ELR (cell line): Measurements from ENCODE around the gene ZNF8.
"Not testable (repeated sequence)": the region's sequence is repeated elsewhere in the genome, so short reads cannot be mapped to it uniquely, and the experiment has no call there.

Source experiments
- DNase-seq: peaks from one replicate; pipeline ENCODE4 v3.0.0-alpha.2; 2015; ENCODE audit warnings: low read depth

The ZNF8 gene

GRCh38 chr19:58296104-58296503, 17.3 kb downstream of the ZNF8 start:
- no peak for DNase-seq

- no peak for DNase-seq
Observed at GRCh38 chr19:58300620-58301019, 21.9 kb downstream of the ZNF8 start.

DNA sequence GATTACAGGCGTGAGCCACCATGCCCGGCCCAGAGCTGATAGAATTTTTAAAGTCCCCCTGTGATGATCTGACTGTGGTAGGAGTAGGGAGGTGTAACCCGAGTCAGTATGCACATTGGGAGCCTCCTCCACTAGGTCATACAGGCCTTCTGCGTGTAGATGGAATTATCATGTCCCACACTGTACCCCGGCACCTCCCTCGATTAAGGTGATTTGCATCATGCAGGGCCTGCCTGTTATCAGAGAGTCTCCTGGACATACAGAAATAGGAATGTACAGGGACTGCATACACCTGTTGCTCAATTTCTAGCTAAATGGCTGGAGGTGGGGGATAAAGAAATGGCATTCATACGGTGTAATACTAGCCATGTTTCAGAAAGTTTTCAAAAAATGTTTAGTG, 25.5 kb downstream of the ZNF8 start:
- DNase-seq: no peak

DNA sequence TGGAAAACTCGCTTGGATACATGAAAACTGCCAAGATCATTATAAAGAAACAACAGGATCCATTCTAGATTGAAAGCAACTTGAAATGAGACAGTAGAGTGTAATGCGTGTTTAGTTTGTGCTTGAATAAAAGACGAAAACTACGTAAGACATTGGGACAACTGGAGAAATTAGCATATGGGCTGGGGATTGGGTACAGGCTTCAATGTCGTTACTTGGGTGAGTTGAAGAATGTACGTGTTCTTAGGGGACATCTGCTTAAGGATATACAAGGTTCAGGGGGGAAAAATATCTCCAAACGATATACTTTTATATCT, 26.0 kb downstream of the ZNF8 start:
- DNase-seq: no peak

- DNase-seq: peak; percentile 94
Observed at GRCh38 chr19:58305065-58305931, 26.5 kb downstream of the ZNF8 start, which contains the start of gene ERVK3-1. Gene ERVK3-1 (plus strand): TSS chr19:58305377. CDS start chr19:58312169, 6,792 bp downstream.

GRCh38 chr19:58305932-58306323, 27.2 kb downstream of the ZNF8 start:
- DNase-seq: no peak

DNA sequence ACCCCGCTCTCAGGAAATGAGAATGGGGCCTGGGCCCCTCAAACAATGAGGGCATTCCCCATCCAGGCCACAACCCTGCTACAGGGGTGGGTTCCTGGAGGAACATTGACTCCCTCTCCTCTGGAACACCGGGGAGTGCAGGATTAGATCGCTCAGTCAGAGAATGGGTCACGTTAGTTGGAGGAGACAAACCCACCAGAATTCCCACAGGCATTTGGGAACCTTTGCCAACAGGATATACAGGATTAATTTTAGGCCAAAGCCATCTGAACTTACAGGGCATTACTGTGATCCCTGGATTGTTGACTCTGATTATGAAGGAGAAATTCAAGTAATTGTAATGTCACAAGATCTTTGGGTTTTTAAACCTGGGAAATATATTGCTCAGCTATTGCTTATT, 29.0 kb downstream of the ZNF8 start:
- no peak for DNase-seq

GRCh38 chr19:58310685-58311084, 31.9 kb downstream of the ZNF8 start:
- not testable (repeated sequence) for DNase-seq

GRCh38 chr19:58311345-58311865, 32.6 kb downstream of the ZNF8 start:
- DNase-seq: no peak

GRCh38 chr19:58315580-58315979, 36.8 kb downstream of the ZNF8 start:
- DNase-seq: no peak

DNA sequence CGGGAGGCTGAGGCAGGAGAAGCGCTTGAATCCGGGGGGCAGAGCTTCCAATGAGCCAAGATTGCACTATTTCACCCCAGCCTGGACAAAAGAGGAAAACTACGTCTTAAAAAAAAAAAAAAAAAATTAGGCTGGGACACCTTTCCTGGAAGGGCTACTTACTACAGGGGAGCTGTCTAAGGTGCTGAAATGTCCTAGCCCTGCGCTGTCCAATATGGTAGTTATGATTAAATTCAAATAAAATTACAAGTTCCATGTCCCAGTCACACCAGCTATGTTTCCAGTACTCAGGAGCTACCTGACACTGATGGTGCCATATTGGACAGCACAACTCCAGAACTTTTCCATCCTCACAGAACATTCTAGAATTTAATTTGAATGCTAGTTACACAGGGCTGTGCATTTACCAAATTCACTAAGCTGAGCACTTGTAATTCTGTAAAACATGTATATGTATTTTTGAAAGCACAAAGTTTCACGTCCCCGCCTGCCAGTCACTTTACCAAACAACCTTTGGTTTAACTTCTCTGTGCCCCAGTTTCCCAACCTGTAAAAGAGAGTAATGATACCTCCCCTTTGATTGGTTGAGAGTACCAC, 38.8 kb downstream of the ZNF8 start:
- DNase-seq: peak; percentile 46

DNA sequence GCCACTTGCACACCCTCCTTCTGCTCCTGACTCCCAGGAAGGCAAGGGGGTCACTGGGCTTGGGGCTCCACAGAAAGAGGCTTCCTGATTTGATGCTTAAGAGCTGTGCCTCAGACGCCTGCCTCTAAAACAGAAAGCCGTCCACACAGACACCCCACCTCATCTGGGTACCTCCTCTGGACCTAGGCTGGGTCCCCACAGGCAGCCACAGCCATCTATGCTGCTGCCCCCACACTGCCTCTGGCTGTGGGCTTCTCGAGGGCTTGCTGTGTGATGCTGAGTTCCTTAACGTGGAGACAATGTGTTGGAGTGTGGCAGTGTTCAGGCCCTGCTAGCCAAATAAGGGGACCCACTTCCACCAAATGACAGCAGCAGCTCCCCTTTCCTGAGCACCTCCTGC, 39.5 kb downstream of the ZNF8 start:
- no peak for DNase-seq

DNA sequence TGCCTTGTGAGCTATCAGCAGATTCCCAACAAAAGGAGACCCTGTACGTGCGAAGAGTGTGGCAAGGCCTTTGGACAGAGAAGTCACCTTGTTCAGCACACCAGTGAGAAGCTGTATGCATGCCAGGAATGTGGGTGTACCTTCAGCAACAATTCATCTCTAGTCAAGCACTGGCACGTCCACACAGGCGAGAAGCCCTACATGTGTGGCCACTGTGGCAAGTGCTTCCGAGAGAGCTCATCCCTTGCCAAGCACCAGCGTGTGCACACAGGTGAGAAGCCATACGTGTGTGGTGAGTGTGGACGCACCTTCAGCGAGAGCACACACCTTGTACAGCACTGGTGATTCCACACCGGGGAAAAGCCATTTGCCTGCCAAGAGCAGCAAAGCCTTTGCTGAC, 40.5 kb downstream of the ZNF8 start:
- no peak for DNase-seq

GRCh38 chr19:58325311-58326022, 46.7 kb downstream of the ZNF8 start:
- DNase-seq: peak; percentile 56

DNA sequence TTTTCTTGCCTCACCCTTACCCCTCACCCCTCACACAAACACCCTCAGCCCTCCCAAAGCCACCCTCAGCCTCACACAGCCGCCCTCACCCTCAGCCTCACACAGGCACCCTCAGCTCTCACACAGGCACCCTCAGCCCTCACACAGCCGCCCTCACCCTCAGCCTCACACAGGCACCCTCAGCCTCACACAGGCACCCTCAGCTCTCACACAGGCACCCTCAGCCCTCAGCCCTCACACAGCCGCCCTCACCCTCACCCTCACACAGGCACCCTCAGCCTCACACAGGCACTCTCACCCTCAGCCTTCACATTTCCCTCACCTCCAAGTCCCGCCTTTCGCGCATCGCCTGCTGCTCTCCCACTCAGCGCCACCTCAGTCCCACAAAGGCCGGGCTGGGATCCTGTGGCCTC, 47.8 kb downstream of the ZNF8 start:
- no peak for DNase-seq

DNA sequence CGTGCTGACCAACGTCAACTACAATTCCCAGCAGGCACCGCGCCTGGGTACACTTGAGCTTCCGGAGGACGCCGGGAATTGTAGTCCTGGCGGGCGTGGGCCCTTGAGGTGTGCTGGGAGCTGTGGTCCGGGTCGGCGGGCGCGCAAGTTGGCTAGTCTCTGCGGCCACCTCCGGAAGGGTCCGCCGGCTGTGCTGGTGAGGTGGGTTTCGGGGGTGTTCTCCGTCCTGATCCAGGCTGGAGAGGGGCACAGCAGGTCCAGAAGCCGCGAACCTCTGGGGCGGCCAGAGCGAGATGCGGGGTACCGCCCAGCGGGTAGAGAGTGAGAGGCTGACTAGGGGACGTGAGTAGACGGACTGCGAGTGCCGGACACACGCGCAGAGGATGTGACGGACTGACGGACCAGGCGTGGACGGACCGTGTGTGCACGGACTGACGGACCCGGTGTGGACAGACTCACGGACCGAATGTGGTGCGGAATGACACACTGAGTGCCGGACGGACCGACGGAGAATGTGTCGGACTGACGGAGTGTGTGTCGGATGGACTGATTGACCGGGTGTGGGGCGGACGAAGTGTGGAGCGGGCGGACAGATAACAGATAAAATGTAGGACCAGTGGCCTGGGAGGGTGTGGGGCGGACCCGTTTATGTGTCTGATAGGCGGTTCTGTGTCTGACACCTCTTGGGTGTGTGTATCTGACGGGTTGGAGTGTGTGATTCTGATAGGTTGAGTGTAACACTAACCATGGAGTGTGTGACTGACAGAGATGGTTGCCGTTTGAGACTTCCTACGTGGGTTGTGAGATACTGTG, 48.4 kb downstream of the ZNF8 start, which contains the start of gene ZSCAN22:
Gene ZSCAN22 (plus strand): TSS at position 81 of the 813 bp plus-strand sequence. CDS start 7,809 bp downstream, outside the sequence.
- DNase-seq: peak; percentile 94

DNA sequence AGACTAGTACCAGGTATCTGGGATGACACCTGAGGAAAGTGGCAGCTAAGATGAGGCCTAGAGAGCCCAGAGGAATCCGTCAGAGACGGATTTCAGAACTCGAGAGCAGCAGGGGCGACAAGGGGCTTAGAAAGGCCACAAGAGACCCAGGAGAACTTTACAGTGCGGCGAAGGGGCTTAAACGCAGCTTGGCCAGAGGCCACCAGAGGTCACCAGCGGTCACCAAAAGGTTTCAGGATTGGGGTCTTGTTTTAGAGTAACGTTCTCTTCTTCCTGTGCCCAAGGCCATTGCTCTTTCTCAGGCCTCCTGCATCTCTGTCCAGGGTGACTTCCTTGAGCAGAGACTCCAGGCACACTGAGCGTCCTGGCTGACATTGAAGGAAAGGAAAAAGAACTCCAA, 50.2 kb downstream of the ZNF8 start:
- DNase-seq: peak; percentile 21

DNA sequence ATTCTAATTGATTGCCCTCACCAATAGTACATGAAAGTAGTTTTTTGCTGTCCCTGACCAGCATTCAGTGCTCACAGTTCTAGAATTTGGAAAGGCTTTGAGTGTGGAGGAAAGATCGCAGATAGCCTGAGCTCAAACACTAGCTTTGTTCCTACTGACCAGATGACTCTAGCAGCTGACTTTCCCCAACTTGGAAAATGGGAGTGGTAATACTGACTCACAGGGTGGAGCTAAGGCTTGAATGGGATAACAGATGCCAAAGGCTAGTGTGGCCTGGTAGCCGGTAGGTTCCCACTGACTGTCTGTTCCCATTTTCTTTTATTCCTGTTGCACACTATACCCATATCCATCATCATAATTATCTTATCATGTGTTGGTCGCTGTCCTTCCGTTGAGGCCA, 51.7 kb downstream of the ZNF8 start:
- peak; percentile 73 for DNase-seq

DNA sequence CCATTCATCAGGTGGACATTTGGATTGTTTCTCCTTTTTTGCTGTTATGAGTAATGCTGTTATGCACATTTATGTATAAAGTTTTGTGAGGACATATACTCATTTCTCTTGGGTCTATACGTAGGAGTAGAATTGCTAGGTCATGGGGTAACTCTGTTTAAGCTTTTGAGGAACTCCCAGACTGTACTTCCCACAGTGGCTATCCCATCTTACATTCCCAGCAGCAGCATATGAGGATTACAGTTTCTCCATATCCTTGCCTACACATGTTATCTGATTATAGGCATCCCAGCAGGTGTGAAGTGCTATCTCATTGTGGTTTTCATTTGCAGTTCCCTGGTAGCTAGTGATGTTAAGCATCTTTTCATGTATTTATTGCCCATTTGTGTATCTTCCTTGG, 53.9 kb downstream of the ZNF8 start:
- DNase-seq: no peak

DNA sequence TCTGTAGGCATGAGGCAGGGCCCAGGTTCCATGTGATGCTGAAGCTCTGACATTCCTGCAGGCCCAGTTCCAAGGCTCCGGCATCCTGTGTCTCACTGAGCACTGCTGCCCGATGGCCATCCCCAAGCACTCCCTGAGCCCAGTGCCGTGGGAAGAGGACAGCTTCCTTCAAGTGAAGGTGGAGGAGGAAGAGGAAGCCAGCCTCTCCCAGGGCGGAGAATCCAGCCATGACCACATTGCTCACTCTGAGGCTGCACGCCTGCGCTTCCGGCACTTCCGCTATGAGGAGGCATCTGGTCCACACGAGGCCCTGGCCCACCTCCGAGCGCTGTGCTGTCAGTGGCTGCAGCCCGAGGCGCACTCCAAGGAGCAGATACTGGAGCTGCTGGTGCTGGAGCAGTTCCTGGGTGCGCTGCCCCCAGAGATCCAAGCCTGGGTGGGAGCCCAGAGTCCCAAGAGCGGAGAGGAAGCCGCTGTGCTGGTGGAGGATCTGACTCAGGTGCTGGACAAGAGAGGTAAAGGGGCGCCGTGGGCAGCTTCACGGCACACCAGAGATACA, 56.0 kb downstream of the ZNF8 start:
- DNase-seq: no peak

DNA sequence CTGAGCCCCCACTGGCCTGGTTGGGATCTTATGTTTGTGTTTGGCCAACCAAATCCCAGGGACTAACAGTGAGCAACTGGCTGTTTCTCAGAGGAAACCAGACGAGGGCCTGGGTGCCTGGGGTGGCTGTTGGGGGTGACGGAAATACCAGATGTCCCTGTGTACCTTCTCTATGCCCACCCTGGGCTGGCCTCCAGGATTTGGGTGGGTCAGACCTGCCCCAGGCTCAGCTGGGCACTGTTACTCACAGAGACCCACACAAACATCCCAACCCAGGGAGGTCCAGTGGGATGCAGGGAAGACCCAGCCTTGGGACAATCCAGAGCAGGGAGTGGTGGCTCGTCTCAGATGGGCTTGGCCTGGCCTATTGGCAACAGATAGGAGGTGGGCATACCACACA, 56.9 kb downstream of the ZNF8 start:
- no peak for DNase-seq

GRCh38 chr19:58336216-58336615, 57.5 kb downstream of the ZNF8 start:
- no peak for DNase-seq
